ENCODE measurements around the gene DYRK1A. TPM values are rescaled to one million over a fixed set of nuclear protein-coding genes. Genes with fewer than 3 reads are reported as not detected.

Gene DYRK1A
- total RNA-seq: 27.7 and 40.2 TPM in 2 replicates

GRCh38 chr21:37366482-37367316 lies at the start of gene DYRK1A:
DYRK1A (plus strand) TSS chr21:37366773; CDS start chr21:37420375, 53,602 bp downstream.

Other genes with a start within 250 kb of the DYRK1A start
- gene VPS26C, start 99.4 kb upstream of the DYRK1A start, total RNA-seq: 50.2 and 65.7 TPM in 2 replicates

All from myometrial cell (primary cell).